SIG-M5 (cell line): ENCODE results near the gene RMRP.

Source experiments
- DNase-seq: peaks from one replicate; lab custom pipeline; 2025; lab: John Stamatoyannopoulos, UW

RMRP gene

DNA sequence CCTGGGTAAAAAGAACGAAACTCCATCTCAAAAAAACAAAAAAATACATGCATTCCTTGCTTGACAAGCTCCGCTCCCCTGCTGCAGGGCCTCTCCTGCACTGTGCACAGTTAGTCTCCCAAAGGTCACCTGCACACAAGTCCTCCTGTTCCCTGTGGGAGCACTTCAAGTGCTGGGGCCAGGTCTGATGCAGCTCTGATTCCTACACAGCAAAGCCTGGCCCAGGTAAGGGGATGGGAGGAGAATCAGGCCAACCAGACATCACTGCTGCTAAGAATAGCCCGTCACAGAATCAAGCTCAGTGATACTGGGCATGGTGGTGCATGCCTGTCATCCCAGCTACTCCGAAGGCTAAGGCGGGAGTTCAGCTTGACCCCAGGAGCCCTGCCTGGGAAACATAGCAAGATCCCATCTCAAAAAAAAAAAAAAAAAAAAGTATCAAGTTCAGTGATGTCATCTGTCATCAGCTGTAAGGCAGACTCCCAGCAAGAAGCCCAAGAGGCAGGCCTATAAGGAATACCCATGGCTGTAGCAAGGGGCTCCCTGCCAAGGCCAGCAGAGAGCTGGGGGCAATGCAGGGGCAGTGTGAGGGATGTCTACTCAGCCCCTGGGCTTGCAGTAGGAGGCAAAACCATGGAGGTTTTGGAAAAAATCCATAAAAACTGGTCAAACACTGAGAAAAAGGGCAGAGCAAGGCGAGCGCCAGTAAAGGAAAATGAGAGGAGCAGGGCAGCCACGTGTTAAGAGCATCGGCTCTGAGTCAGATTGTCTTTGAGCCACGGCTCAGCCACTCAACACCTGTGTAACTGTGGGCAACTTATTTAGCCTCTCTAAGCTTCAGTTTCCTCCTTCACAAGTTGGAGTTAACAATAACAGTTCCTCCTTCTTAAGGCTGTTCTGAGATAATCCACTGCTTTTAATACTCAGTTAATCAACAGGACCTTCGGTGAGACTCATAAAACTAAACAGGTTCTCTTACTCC, 28.7 kb upstream of the RMRP start:
- no peak for DNase-seq

DNA sequence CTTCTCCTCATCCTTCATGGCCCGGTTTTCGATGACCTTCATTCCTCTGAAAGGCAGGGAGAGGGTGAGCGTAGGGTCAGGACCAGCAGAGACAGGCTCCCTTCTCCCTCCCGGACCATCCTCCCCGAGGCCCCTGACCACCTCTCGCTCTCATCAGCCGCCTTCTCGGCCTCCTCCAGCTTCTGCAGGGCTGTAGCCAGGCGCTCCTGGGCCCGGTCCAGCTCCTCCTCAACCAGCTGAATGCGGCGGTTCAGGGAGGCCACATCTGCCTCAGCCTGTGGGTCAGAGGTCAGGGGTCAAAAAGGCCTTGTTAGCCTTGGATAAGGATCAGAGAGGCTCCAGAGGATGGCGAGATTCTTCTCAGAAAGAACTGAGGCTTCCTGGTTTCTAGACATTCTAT, 27.7 kb upstream of the RMRP start:
- no peak for DNase-seq

- no peak for DNase-seq
Measured at GRCh38 chr9:35684921-35685320, 27.1 kb upstream of the RMRP start.

- no peak for DNase-seq
Measured at GRCh38 chr9:35683323-35683722, 25.5 kb upstream of the RMRP start.

DNA sequence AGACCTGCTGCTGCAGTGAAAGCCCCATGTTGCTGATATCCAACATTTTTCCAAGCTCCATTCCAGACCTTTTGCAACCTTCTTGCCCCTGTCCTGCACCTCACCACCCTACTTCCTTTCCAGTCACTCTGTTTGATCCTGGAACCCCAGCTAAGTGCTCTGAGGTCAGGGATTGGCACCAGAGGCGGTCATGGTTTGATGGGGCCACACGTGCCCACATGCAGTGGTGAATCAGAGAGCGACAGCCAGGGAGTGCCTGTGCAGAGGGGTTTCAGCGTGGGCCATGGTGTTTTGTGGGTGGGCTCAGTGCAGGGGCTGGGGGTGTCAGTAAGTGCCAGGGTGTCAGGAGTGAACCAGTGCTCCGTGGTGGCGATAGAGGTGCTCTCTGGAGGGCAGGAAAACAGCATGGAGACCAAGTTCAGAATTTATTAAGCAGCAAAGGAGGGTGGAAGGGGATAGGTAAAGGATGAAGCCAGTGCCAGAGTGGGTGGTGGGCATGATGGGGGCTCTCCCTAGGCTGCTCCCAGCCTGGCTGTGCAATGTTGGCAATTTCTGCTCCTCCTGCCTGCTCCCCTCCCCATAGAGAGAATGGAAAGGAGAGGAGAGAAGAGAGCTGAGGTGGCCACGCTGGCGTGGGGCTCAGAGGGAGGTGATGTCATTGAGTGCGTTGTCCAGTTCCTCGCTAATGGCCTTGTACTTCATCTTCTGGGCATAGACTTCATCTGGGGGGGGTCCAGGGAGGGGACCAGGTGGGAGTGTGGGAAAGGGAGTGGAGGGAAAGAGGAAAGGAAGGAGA, 24.9 kb upstream of the RMRP start:
- DNase-seq, result no peak

GRCh38 chr9:35682051-35682450, 24.2 kb upstream of the RMRP start:
- DNase-seq, result no peak

GRCh38 chr9:35681341-35682002, 23.7 kb upstream of the RMRP start:
- DNase-seq, result no peak

DNA sequence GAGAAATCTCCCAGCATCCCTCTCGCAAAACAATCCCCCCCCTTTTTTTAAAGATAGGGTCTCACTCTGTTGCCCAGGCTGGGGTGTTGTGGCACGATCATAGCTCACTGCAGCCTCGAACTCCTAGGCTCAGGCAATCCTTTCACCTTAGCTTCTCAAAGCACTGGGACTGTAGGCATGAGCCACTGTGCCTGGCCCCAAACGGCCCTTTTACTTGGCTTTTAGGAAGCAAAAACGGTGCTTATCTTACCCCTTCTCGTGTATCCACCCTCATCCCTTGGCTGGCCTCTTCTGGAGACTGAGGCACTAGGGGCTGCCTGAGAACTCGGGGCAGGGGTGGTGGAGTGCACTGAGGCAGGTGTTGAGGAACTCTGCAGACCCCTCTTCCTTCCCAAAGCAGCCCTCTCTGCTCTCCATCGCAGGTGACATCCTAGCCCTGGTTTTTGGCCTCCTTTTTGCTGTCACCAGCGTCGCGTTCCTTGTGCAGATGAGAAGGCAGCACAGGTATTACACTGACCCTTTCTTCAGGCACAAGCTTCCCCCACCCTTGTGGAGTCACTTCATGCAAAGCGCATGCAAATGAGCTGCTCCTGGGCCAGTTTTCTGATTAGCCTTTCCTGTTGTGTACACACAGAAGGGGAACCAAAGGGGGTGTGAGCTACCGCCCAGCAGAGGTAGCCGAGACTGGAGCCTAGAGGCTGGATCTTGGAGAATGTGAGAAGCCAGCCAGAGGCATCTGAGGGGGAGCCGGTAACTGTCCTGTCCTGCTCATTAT, 22.7 kb upstream of the RMRP start:
- DNase-seq, result no peak

GRCh38 chr9:35679766-35680330, 22.0 kb upstream of the RMRP start:
- DNase-seq, result no peak

- DNase-seq, result no peak
Measured at GRCh38 chr9:35679091-35679490, 21.3 kb upstream of the RMRP start.

DNA sequence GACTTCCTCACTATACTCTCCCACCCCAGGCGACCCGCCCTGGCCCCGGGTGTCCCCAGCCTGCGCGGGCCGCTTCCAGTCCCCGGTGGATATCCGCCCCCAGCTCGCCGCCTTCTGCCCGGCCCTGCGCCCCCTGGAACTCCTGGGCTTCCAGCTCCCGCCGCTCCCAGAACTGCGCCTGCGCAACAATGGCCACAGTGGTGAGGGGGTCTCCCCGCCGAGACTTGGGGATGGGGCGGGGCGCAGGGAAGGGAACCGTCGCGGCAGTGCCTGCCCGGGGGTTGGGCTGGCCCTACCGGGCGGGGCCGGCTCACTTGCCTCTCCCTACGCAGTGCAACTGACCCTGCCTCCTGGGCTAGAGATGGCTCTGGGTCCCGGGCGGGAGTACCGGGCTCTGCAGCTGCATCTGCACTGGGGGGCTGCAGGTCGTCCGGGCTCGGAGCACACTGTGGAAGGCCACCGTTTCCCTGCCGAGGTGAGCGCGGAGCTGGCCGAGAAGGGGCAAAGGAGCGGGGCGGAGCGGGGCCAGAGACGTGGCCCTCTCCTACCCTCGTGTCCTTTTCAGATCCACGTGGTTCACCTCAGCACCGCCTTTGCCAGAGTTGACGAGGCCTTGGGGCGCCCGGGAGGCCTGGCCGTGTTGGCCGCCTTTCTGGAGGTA, 18.0 kb upstream of the RMRP start:
- no peak for DNase-seq

DNA sequence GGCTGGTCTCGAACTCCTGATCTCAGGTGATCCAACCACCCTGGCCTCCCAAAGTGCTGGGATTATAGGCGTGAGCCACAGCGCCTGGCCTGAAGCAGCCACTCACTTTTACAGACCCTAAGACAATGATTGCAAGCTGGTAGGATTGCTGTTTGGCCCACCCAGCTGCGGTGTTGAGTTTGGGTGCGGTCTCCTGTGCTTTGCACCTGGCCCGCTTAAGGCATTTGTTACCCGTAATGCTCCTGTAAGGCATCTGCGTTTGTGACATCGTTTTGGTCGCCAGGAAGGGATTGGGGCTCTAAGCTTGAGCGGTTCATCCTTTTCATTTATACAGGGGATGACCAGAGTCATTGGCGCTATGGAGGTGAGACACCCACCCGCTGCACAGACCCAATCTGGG, 17.4 kb upstream of the RMRP start:
- no peak for DNase-seq

DNA sequence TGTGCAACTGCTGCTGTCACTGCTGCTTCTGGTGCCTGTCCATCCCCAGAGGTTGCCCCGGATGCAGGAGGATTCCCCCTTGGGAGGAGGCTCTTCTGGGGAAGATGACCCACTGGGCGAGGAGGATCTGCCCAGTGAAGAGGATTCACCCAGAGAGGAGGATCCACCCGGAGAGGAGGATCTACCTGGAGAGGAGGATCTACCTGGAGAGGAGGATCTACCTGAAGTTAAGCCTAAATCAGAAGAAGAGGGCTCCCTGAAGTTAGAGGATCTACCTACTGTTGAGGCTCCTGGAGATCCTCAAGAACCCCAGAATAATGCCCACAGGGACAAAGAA, 16.2 kb upstream of the RMRP start:
- no peak for DNase-seq

- no peak for DNase-seq
Measured at GRCh38 chr9:35673132-35674024, 15.6 kb upstream of the RMRP start, which contains the start of gene CA9. CA9 (plus strand) TSS chr9:35673928; CDS start chr9:35673960, 32 bp downstream.

DNA sequence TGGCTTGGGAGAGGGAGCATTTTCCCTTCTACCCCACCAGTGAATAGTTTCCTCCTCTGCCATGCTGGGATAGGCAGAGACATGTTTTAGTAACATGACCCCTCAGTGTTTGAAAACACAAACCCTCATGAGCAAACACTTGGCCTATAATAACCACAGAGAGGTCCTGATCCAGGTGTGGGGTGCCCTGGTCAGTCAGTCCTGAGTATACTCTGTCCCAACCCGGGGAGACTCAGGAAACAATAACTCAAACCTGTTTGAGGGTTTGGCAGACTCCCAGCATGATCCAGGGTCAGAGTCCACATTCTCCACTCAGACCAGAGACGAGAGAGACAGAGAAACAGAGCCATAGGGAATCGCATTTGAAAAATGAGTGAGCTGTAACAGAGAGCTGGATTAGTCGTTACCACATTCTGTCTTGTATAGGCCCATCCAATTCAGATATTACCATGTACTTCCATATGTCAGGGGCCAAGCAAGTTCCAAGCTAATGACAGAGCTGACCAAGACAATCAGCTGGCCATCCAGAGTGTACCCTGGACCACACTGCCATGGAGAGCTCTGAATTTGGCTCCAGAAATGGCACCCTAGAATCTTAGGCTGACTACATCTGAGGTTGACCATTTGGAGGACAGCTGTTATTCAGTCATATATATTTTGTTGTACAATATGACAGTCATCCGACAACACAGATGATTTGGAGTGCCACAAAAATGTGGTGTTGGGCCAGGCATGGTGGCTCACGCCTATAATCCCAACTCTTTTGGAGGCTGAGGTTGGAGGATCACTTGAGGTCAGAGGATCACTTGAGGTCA, 11.7 kb upstream of the RMRP start:
- no peak for DNase-seq

DNA sequence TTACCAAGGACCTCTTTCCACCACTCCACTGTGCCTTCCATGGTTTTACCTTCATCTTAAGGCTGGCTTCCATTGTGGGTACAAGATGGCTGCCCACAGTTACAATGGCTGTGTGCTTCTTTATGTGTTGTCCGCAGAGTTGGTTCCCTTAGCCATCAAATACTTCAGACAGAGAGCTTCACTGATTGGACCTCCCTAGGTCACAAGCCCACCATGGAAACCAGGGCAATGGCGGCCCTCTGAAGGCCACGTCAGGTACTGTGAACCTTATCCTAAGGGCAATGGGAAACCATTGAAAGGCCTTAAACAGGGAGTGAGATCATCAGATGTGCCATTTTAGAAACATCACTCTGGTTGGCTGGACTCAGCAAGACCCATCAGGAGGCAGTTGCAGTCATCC, 10.1 kb upstream of the RMRP start:
- no peak for DNase-seq

GRCh38 chr9:35666549-35666948, 8.7 kb upstream of the RMRP start:
- DNase-seq, result no peak

GRCh38 chr9:35666045-35666444, 8.2 kb upstream of the RMRP start:
- DNase-seq, result no peak

DNA sequence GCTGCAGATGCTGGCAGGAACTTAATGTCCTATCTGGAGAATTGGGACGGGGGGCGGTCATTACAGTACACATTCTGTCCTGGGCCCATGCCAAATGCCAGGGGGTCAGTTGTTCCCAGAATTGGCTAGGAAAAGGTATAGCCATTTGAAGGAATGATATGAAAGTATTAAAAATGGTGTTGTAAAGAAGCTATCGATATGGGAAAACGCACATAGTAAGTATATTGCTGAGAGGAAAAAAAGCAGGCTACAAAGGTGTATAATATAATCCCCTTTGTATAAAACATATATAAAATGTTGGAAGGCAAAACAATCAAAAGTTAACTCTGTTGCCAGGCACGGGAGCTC, 7.6 kb upstream of the RMRP start:
- DNase-seq, result no peak
